Upper lobe of left lung (tissue), 6 donors: ENCODE data around the gene TEX19. TPM values are rescaled to one million over a fixed set of nuclear protein-coding genes. Genes with fewer than 3 reads are reported as not detected.

ENCODE experiments used
- ATAC-seq, 2 donors: fragments of 200-7000 bp; cut with Tn5 transposase; one replicate each; pipeline ENCODE4 v1.9.1; 2022; ENCODE audit warnings: mild to moderate bottlenecking in 2 of 2, moderate library complexity in 2 of 2; ENCODE audit not compliant: low FRiP score in 2 of 2
- DNase-seq, 2 donors: peaks; one replicate each; pipeline ENCODE4 v3.0.0-alpha.2; 2019 to 2020
- H3K27ac ChIP-seq, 4 donors: fragments of 200-600 bp; sonication (generic); one replicate each; pipeline ENCODE4 v1.5.1; 2016 to 2019
- H3K27me3 ChIP-seq, 4 donors: fragments of 200-600 bp; sonication (generic); one replicate each; pipeline ENCODE4 v1.5.1; 2017 to 2019
- H3K36me3 ChIP-seq, 4 donors: fragments of 200-600 bp; sonication (generic); one replicate each; pipeline ENCODE4 v1.5.1; 2016 to 2019
- H3K4me1 ChIP-seq, 4 donors: fragments of 200-600 bp; sonication (generic); one replicate each; pipeline ENCODE4 v1.5.1; 2018 to 2019
- H3K4me3 ChIP-seq, 4 donors: fragments of 200-600 bp; sonication (generic); one replicate each; pipeline ENCODE4 v1.5.1; 2017 to 2019; ENCODE audit warnings: mild to moderate bottlenecking in 2 of 4, moderate library complexity in 1 of 4
- H3K9me3 ChIP-seq, 4 donors: fragments of 200-600 bp; sonication (generic); one replicate each; pipeline ENCODE4 v1.5.1; 2018 to 2019
- CTCF ChIP-seq, 6 experiments: fragments of 450-650 bp in 4 of 6; fragments of 200-600 bp in 2 of 6; sonication (generic) in 2 of 6; IDR thresholded peaks; one replicate each; pipeline ENCODE4 v1.5.1; 2016 to 2019; ENCODE audit warnings: antibody characterized with exemption in 6 of 6
- EP300 ChIP-seq, 4 donors: sonication (generic); formaldehyde crosslinking; IDR thresholded peaks; one replicate each; pipeline ENCODE4 v1.5.1; 2017; ENCODE audit warnings: antibody characterized with exemption in 4 of 4, control low read depth in 2 of 4
- POLR2A ChIP-seq, 4 donors: fragments of 450-650 bp; IDR thresholded peaks; one replicate each; pipeline ENCODE4 v1.5.1; 2016 to 2017; ENCODE audit warnings: antibody characterized with exemption in 4 of 4, mild to moderate bottlenecking in 2 of 4
- POLR2AphosphoS5 ChIP-seq, 2 donors: sonication (generic); formaldehyde crosslinking; IDR thresholded peaks; one replicate each; pipeline ENCODE4 v1.5.1; 2017; ENCODE audit warnings: antibody characterized with exemption in 2 of 2
- WGBS, 2 donors: methylation state at CpG; one replicate each; pipeline ENCODE4 v1.1.5; 2017 to 2018; 5-methylcytosine and 5-hydroxymethylcytosine counted together
- total RNA-seq, 6 donors: library from RNA; depleted of rRNA in 4 of 6; stranded (reverse); fragments of >200 nt in 4 of 6; gene quantifications; one replicate each; pipeline versions ENCODE4 v1.1.0 to v1.2.1, GENCODE V29; 2016 to 2021
- donor health status: DM: no; HTN: no; CAD: no; lungs with moderate emphysema.
- donor health status: DM: no; HTN: yes; CAD: no; lungs with severe emphysema.

TEX19 gene
- total RNA-seq, 6 donors from 2014 or later: not detected

GRCh38 chr17:82319619-82320062 lies 39.4 kb upstream of the TEX19 start:
- peak in 1 of 2 donors; percentile 53 for DNase-seq
- 91 to 92% methylated on average over 35 of the region's 35 CpGs for whole genome bisulfite sequencing, 2 donors

GRCh38 chr17:82320140-82320840 lies 38.8 kb upstream of the TEX19 start:
- ATAC-seq (no peak), DNase-seq (peak in 1 of 2 donors; percentile 54)
- TF ChIP-seq CTCF (IDR thresholded peaks at IDR 0.05) (no peak), POLR2AphosphoS5 (IDR thresholded peaks at IDR 0.05) (no peak), POLR2A (IDR thresholded peaks at IDR 0.05) (no peak), EP300 (IDR thresholded peaks at IDR 0.05) (no peak)
- 74 to 77% methylated on average over 25 to 26 of the region's 26 CpGs for WGBS, 2 donors
- no peak overlapping the region for H3K27ac ChIP-seq
- H3K9me3 ChIP-seq: no peaks in the 10 kb centered on the region
- H3K27me3 ChIP-seq: peaks cover 0 to 12% (median 4%) of the 10 kb centered on the region in 4 donors
- peaks cover 0 to 3% (median 0%) of the 10 kb centered on the region in 4 donors for H3K36me3 ChIP-seq
- peaks cover 12 to 19% (median 16%) of the 10 kb centered on the region in 4 donors for H3K4me1 ChIP-seq
- no peak overlapping the region for H3K4me3 ChIP-seq

More at GRCh38 chr17:82319619-82320062, 39.4 kb upstream of the TEX19 start:
- ATAC-seq: no peak
- H3K4me3 ChIP-seq: no peak overlapping the region
- peaks cover 0 to 18% (median 6%) of the 10 kb centered on the region in 4 donors for H3K27me3 ChIP-seq
- no peak overlapping the region for H3K27ac ChIP-seq
- H3K9me3 ChIP-seq: no peaks in the 10 kb centered on the region
- H3K36me3 ChIP-seq: peaks cover 0 to 3% (median 0%) of the 10 kb centered on the region in 4 donors
- TF ChIP-seq POLR2A (IDR thresholded peaks at IDR 0.05): no peak
- no peak for TF ChIP-seq POLR2AphosphoS5 (IDR thresholded peaks at IDR 0.05)
- H3K4me1 ChIP-seq: peaks cover 12 to 25% (median 17%) of the 10 kb centered on the region in 4 donors

GRCh38 chr17:82320956-82321927 lies 37.8 kb upstream of the TEX19 start:
- DNase-seq: peak in 1 of 2 donors; percentile 94
- Histone ChIP-seq H3K9me3 (no peaks in the 10 kb centered on the region), H3K4me1 (peaks cover 5 to 11% (median 7%) of the 10 kb centered on the region in 4 donors), H3K27me3 (peaks cover 0 to 5% (median 0%) of the 10 kb centered on the region in 4 donors), H3K27ac (no peak overlapping the region), H3K4me3 (peak overlapping the region in 2 of 4 donors; percentile 5 to 26), H3K36me3 (peaks cover 0 to 3% (median 0%) of the 10 kb centered on the region in 4 donors)
- ATAC-seq: peak in 1 of 2 donors; percentile 72
- WGBS, 2 donors: 51% methylated on average over 48 to 55 of the region's 65 CpGs
- TF ChIP-seq CTCF (IDR thresholded peaks at IDR 0.05) (peak; percentile 94 to 97 (median 96)), POLR2AphosphoS5 (IDR thresholded peaks at IDR 0.05) (no peak)

- H3K27me3 ChIP-seq: no peaks in the 10 kb centered on the region
- H3K4me1 ChIP-seq: peaks cover 4 to 11% (median 7%) of the 10 kb centered on the region in 4 donors
- DNase-seq (peak in 1 of 2 donors; percentile 75), ATAC-seq (peak in 1 of 2 donors; percentile 3)
- peaks cover 0 to 3% (median 0%) of the 10 kb centered on the region in 4 donors for H3K36me3 ChIP-seq
- no peaks in the 10 kb centered on the region for H3K9me3 ChIP-seq
- WGBS, 2 donors: 70% methylated on average over 21 of the region's 21 CpGs; no CpG with 5 or more reads in 1 of the 2 donors
- TF ChIP-seq POLR2AphosphoS5 (IDR thresholded peaks at IDR 0.05) (no peak), EP300 (IDR thresholded peaks at IDR 0.05) (no peak), CTCF (IDR thresholded peaks at IDR 0.05) (no peak), POLR2A (IDR thresholded peaks at IDR 0.05) (no peak)
- no peak overlapping the region for H3K27ac ChIP-seq
- no peak overlapping the region for H3K4me3 ChIP-seq
These were observed 37.0 kb upstream of the TEX19 start for GRCh38 chr17:82321947-82322466.
